MM.1S (cell line): ENCODE data around the gene NANOG.
"Not testable (repeated sequence)": the region's sequence is repeated elsewhere in the genome, so short reads cannot be mapped to it uniquely, and the experiment has no call there.

Experiments
- DNase-seq: peaks from one replicate; pipeline ENCODE4 v3.0.0-alpha.2; 2015
- H2AFZ ChIP-seq: fragments of 300-600 bp; sonication (generic); 2 replicates; pipeline ENCODE4 v1.6.0; 2016; ENCODE audit warnings: antibody characterized with exemption, low read length
- H3F3A ChIP-seq: fragments of 300-600 bp; sonication (generic); 2 replicates; pipeline ENCODE4 v1.6.1; 2016; ENCODE audit warnings: mild to moderate bottlenecking, antibody characterized with exemption, low read length, moderate library complexity, mixed read lengths; ENCODE audit not compliant: insufficient read depth
- H3K27ac ChIP-seq: fragments of 300-600 bp; sonication (generic); 2 replicates; pipeline ENCODE4 v1.5.1; 2016; ENCODE audit warnings: mild to moderate bottlenecking, low read length
- H3K27me3 ChIP-seq: fragments of 300-600 bp; sonication (generic); replicated peaks from 2 replicates; pipeline ENCODE4 v1.6.0; 2016; ENCODE audit warnings: low read length; ENCODE audit not compliant: insufficient read depth
- H3K36me3 ChIP-seq: fragments of 300-600 bp; sonication (generic); replicated peaks from 2 replicates; pipeline ENCODE4 v1.6.1; 2016; ENCODE audit warnings: mild to moderate bottlenecking, low read length, mixed read lengths; ENCODE audit not compliant: insufficient read depth
- H3K4me1 ChIP-seq: fragments of 300-600 bp; sonication (generic); 2 replicates; pipeline ENCODE4 v1.6.1; 2016; ENCODE audit warnings: low read length, mixed read lengths
- H3K4me2 ChIP-seq: fragments of 300-600 bp; sonication (generic); 2 replicates; pipeline ENCODE4 v1.6.0; 2016; ENCODE audit warnings: low read depth, low read length
- H3K4me3 ChIP-seq: fragments of 300-600 bp; sonication (generic); 2 replicates; pipeline ENCODE4 v1.5.1; 2016; ENCODE audit warnings: low read length, mixed read lengths
- H3K79me2 ChIP-seq: fragments of 300-600 bp; sonication (generic); 2 replicates; pipeline ENCODE4 v1.6.1; 2016; ENCODE audit warnings: mixed run types, low read length, mixed read lengths
- H3K9ac ChIP-seq: fragments of 300-600 bp; sonication (generic); 2 replicates; pipeline ENCODE4 v1.6.1; 2016; ENCODE audit warnings: low read length, mixed read lengths
- H3K9me2 ChIP-seq: fragments of 300-600 bp; sonication (generic); replicated peaks from 2 replicates; pipeline ENCODE4 v1.6.1; 2016; ENCODE audit warnings: mild to moderate bottlenecking, low read length, mixed read lengths; ENCODE audit not compliant: insufficient read depth
- H3K9me3 ChIP-seq: fragments of 300-600 bp; sonication (generic); replicated peaks from 2 replicates; pipeline ENCODE4 v1.6.1; 2016; ENCODE audit warnings: mild to moderate bottlenecking, low read length, mixed read lengths; ENCODE audit not compliant: insufficient read depth
- H4K20me1 ChIP-seq: fragments of 300-600 bp; sonication (generic); 2 replicates; pipeline ENCODE4 v1.6.1; 2016; ENCODE audit warnings: mild to moderate bottlenecking, low read length, moderate library complexity, mixed read lengths; ENCODE audit not compliant: insufficient read depth
- EZH2 ChIP-seq: fragments of 300-600 bp; sonication (generic); optimal IDR thresholded peaks from 2 replicates; pipeline ENCODE3; 2017; ENCODE audit warnings: low read depth, mild to moderate bottlenecking, antibody characterized with exemption, low read length, mixed read lengths
- EZH2phosphoT487 ChIP-seq: fragments of 300-600 bp; sonication (generic); IDR thresholded peaks from 2 replicates; pipeline ENCODE4 v1.6.1; 2018; ENCODE audit warnings: antibody characterized with exemption, low read length
- TF ChIP-seq, protein P1 (sequence below): fragments of 300-600 bp; sonication (generic); IDR thresholded peaks from 2 replicates; pipeline ENCODE4 v1.5.1; 2016; ENCODE audit warnings: antibody characterized with exemption, low read length, mixed read lengths

Gene NANOG

DNA sequence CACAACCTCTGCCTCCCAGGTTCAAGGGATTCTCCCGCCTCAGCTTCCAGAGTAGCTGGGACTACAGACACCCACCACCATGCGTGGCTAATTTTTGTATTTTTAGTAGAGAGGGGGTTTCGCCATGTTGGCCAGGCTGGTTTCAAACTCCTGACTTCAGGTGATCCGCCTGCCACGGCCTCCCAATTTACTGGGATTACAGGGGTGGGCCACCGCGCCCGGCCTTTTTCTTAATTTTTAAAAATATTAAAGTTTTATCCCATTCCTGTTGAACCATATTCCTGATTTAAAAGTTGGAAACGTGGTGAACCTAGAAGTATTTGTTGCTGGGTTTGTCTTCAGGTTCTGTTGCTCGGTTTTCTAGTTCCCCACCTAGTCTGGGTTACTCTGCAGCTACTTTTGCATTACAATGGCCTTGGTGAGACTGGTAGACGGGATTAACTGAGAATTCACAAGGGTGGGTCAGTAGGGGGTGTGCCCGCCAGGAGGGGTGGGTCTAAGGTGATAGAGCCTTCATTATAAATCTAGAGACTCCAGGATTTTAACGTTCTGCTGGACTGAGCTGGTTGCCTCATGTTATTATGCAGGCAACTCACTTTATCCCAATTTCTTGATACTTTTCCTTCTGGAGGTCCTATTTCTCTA, at the start of gene NANOG:
TSS of gene NANOG (plus strand) at position 519 of the 645 bp plus-strand sequence. CDS start 213 bp downstream, outside the sequence.
- H3K27ac ChIP-seq, H3K9me3 ChIP-seq, H3K9ac ChIP-seq, H3K4me3 ChIP-seq, H2AFZ ChIP-seq, H4K20me1 ChIP-seq, H3K27me3 ChIP-seq, H3F3A ChIP-seq, H3K9me2 ChIP-seq, H3K4me1 ChIP-seq, H3K4me2 ChIP-seq, DNase-seq, H3K36me3 ChIP-seq, H3K79me2 ChIP-seq: not testable (repeated sequence)

DNA sequence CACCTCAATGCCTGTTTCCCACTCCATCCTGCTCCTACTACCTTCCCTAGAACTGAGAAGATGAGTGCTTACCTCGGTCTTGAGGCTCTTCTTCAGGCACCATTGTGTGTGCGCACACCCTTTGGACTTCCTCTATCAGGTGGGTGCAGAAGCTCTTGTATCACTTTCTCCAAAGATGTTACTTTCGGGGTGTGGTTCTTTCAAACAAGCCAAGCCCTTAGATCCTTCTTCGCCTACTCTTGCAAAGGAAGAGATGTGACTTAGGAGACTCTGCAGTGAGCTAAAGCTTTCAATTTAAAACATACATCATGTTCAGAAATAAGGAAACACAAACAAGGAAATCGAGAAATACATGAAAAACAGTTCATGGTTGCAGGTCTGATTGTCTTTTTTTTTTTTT, 42.0 kb upstream of the NANOG start, which contains the start of gene CLEC4C:
TSS of gene CLEC4C (minus strand) at position 130 of the 400 bp plus-strand sequence. CDS start at position 103, 27 bp downstream.
- no peaks in the 10 kb centered on the region for H4K20me1 ChIP-seq
- H3K9ac ChIP-seq, result no peak within 1 kb of the TSS
- no peaks in the 10 kb centered on the region for H3K27me3 ChIP-seq
- no peaks in the 10 kb centered on the region for H3K9me2 ChIP-seq
- no peak within 1 kb of the TSS for H3K4me3 ChIP-seq
- no peak within 1 kb of the TSS for H2AFZ ChIP-seq
- no peak within 1 kb of the TSS for H3K27ac ChIP-seq
- H3K9me3 ChIP-seq, result no peaks in the 10 kb centered on the region
- TF ChIP-seq EZH2, result no peak
- TF ChIP-seq, protein P1, sequence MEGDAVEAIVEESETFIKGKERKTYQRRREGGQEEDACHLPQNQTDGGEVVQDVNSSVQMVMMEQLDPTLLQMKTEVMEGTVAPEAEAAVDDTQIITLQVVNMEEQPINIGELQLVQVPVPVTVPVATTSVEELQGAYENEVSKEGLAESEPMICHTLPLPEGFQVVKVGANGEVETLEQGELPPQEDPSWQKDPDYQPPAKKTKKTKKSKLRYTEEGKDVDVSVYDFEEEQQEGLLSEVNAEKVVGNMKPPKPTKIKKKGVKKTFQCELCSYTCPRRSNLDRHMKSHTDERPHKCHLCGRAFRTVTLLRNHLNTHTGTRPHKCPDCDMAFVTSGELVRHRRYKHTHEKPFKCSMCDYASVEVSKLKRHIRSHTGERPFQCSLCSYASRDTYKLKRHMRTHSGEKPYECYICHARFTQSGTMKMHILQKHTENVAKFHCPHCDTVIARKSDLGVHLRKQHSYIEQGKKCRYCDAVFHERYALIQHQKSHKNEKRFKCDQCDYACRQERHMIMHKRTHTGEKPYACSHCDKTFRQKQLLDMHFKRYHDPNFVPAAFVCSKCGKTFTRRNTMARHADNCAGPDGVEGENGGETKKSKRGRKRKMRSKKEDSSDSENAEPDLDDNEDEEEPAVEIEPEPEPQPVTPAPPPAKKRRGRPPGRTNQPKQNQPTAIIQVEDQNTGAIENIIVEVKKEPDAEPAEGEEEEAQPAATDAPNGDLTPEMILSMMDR, result no peak
- no peak for TF ChIP-seq EZH2phosphoT487
- H3F3A ChIP-seq, result no peaks in the 10 kb centered on the region
- no peaks in the 10 kb centered on the region for H3K36me3 ChIP-seq
- H3K4me1 ChIP-seq, result no peaks in the 10 kb centered on the region
- no peak for DNase-seq
- H3K4me2 ChIP-seq, result no peak within 1 kb of the TSS
- no peaks in the 10 kb centered on the region for H3K79me2 ChIP-seq

DNA sequence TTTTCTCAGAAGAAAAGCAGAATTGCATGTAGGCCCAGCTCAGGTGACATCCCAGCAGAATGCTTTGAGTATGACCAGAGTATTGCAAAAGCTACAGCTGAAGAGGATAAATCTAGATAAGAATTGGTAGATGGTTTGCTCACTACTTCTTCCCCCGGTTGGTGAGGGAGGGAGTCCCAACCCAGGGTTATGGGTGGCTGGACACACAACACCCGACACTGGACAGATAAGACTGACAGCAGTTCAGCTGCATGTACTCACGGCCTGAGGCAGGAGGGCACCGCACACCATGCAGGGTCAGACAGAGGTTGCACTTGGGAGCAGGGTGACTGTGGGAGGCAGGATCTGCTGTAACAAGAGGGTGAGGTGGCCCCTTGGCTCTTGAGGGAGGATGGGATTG, 40.4 kb upstream of the NANOG start:
- no peaks in the 10 kb centered on the region for H3K9me2 ChIP-seq
- H4K20me1 ChIP-seq, result no peaks in the 10 kb centered on the region
- no peaks in the 10 kb centered on the region for H3F3A ChIP-seq
- no peaks in the 10 kb centered on the region for H3K79me2 ChIP-seq
- no peak overlapping the region for H2AFZ ChIP-seq
- no peak overlapping the region for H3K4me3 ChIP-seq
- H3K9ac ChIP-seq, result no peak overlapping the region
- no peaks in the 10 kb centered on the region for H3K4me1 ChIP-seq
- H3K4me2 ChIP-seq, result no peak overlapping the region
- no peaks in the 10 kb centered on the region for H3K9me3 ChIP-seq
- no peak for DNase-seq
- no peaks in the 10 kb centered on the region for H3K27me3 ChIP-seq
- TF ChIP-seq EZH2 (no peak), EZH2phosphoT487 (no peak)
- TF ChIP-seq, protein P1, result no peak
- H3K27ac ChIP-seq, result no peak overlapping the region
- no peaks in the 10 kb centered on the region for H3K36me3 ChIP-seq

DNA sequence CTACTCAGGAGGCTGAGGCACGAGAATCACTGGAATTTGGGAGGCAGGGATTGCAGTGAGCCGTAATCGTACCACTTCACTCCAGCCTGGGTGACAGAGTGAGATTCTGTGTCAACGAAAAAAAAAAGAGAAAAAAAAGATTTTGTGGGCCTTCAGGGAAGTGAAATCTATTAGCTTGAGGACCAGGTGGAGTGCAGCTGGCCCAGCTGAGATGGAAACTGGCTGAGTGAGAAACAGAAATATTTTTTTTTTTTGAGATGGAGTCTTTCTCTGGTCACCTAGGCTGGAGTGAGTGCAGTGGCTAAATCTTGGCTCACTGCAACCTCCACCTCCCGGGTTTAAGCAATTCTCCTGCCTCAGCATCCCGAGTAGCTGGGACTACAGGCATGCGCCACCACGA, 39.8 kb upstream of the NANOG start:
- no peak for DNase-seq
- no peaks in the 10 kb centered on the region for H4K20me1 ChIP-seq
- no peak overlapping the region for H3K4me2 ChIP-seq
- no peaks in the 10 kb centered on the region for H3K79me2 ChIP-seq
- H3K27me3 ChIP-seq, result no peaks in the 10 kb centered on the region
- no peak overlapping the region for H2AFZ ChIP-seq
- no peaks in the 10 kb centered on the region for H3K4me1 ChIP-seq
- no peaks in the 10 kb centered on the region for H3K36me3 ChIP-seq
- H3K9me3 ChIP-seq, result no peaks in the 10 kb centered on the region
- H3F3A ChIP-seq, result no peaks in the 10 kb centered on the region
- no peak for TF ChIP-seq EZH2
- TF ChIP-seq, protein P1, result no peak
- no peak for TF ChIP-seq EZH2phosphoT487
- H3K27ac ChIP-seq, result no peak overlapping the region
- H3K9me2 ChIP-seq, result no peaks in the 10 kb centered on the region
- no peak overlapping the region for H3K9ac ChIP-seq
- no peak overlapping the region for H3K4me3 ChIP-seq
